MM.1S (cell line): ENCODE data around the gene SUGP2.

Source experiments
- DNase-seq: peaks from one replicate; pipeline ENCODE4 v3.0.0-alpha.2; 2015
- H2AFZ ChIP-seq: fragments of 300-600 bp; sonication (generic); 2 replicates; pipeline ENCODE4 v1.6.0; 2016; ENCODE audit warnings: antibody characterized with exemption, low read length
- H3F3A ChIP-seq: fragments of 300-600 bp; sonication (generic); 2 replicates; pipeline ENCODE4 v1.6.1; 2016; ENCODE audit warnings: mild to moderate bottlenecking, antibody characterized with exemption, low read length, moderate library complexity, mixed read lengths; ENCODE audit not compliant: insufficient read depth
- H3K27ac ChIP-seq: fragments of 300-600 bp; sonication (generic); 2 replicates; pipeline ENCODE4 v1.5.1; 2016; ENCODE audit warnings: mild to moderate bottlenecking, low read length
- H3K27me3 ChIP-seq: fragments of 300-600 bp; sonication (generic); replicated peaks from 2 replicates; pipeline ENCODE4 v1.6.0; 2016; ENCODE audit warnings: low read length; ENCODE audit not compliant: insufficient read depth
- H3K36me3 ChIP-seq: fragments of 300-600 bp; sonication (generic); replicated peaks from 2 replicates; pipeline ENCODE4 v1.6.1; 2016; ENCODE audit warnings: mild to moderate bottlenecking, low read length, mixed read lengths; ENCODE audit not compliant: insufficient read depth
- H3K4me1 ChIP-seq: fragments of 300-600 bp; sonication (generic); 2 replicates; pipeline ENCODE4 v1.6.1; 2016; ENCODE audit warnings: low read length, mixed read lengths
- H3K4me2 ChIP-seq: fragments of 300-600 bp; sonication (generic); 2 replicates; pipeline ENCODE4 v1.6.0; 2016; ENCODE audit warnings: low read depth, low read length
- H3K4me3 ChIP-seq: fragments of 300-600 bp; sonication (generic); 2 replicates; pipeline ENCODE4 v1.5.1; 2016; ENCODE audit warnings: low read length, mixed read lengths
- H3K79me2 ChIP-seq: fragments of 300-600 bp; sonication (generic); 2 replicates; pipeline ENCODE4 v1.6.1; 2016; ENCODE audit warnings: mixed run types, low read length, mixed read lengths
- H3K9ac ChIP-seq: fragments of 300-600 bp; sonication (generic); 2 replicates; pipeline ENCODE4 v1.6.1; 2016; ENCODE audit warnings: low read length, mixed read lengths
- H3K9me2 ChIP-seq: fragments of 300-600 bp; sonication (generic); replicated peaks from 2 replicates; pipeline ENCODE4 v1.6.1; 2016; ENCODE audit warnings: mild to moderate bottlenecking, low read length, mixed read lengths; ENCODE audit not compliant: insufficient read depth
- H3K9me3 ChIP-seq: fragments of 300-600 bp; sonication (generic); replicated peaks from 2 replicates; pipeline ENCODE4 v1.6.1; 2016; ENCODE audit warnings: mild to moderate bottlenecking, low read length, mixed read lengths; ENCODE audit not compliant: insufficient read depth
- H4K20me1 ChIP-seq: fragments of 300-600 bp; sonication (generic); 2 replicates; pipeline ENCODE4 v1.6.1; 2016; ENCODE audit warnings: mild to moderate bottlenecking, low read length, moderate library complexity, mixed read lengths; ENCODE audit not compliant: insufficient read depth
- CTCF ChIP-seq: fragments of 300-600 bp; sonication (generic); IDR thresholded peaks from 2 replicates; pipeline ENCODE4 v1.5.1; 2016; ENCODE audit warnings: antibody characterized with exemption, low read length, mixed read lengths
- EZH2 ChIP-seq: fragments of 300-600 bp; sonication (generic); optimal IDR thresholded peaks from 2 replicates; pipeline ENCODE3; 2017; ENCODE audit warnings: low read depth, mild to moderate bottlenecking, antibody characterized with exemption, low read length, mixed read lengths
- EZH2phosphoT487 ChIP-seq: fragments of 300-600 bp; sonication (generic); IDR thresholded peaks from 2 replicates; pipeline ENCODE4 v1.6.1; 2018; ENCODE audit warnings: antibody characterized with exemption, low read length

SUGP2 gene

GRCh38 chr19:19033426-19034203, at the start of gene SUGP2, which contains the start of gene ARMC6:
SUGP2 (minus strand) TSS chr19:19033517; CDS start chr19:19031071, 2,446 bp downstream.
ARMC6 (plus strand) TSS chr19:19033603; CDS start chr19:19034210, 607 bp downstream.
- Histone ChIP-seq H3K4me1 (peaks cover 3% of the 10 kb centered on the region; the same call in 1 of the 2 replicates), H3K9me2 (no peaks in the 10 kb centered on the region), H3K4me2 (peak within 1 kb of the TSS; percentile 94), H3K9me3 (no peaks in the 10 kb centered on the region), H3K27ac (peak within 1 kb of the TSS; percentile 89), H2AFZ (peak within 1 kb of the TSS; percentile 78), H4K20me1 (no peaks in the 10 kb centered on the region), H3K79me2 (peaks cover 88% of the 10 kb centered on the region), H3K36me3 (0 out of 2 replicates have a peak, but pooled peaks cover 5% of the 10 kb centered on the region), H3F3A (peaks cover 6% of the 10 kb centered on the region; the same call in 1 of the 2 replicates), H3K9ac (peak within 1 kb of the TSS; percentile 95), H3K27me3 (no peaks in the 10 kb centered on the region), H3K4me3 (peak within 1 kb of the TSS; percentile 70)
- no peak for TF ChIP-seq EZH2phosphoT487
- no peak for TF ChIP-seq EZH2
- TF ChIP-seq CTCF = no peak
- DNase-seq = peak; percentile 92

GRCh38 chr19:19081642-19082151, 48.4 kb upstream of the SUGP2 start:
- Histone ChIP-seq H3K27me3 (no peaks in the 10 kb centered on the region), H3K9me2 (no peaks in the 10 kb centered on the region), H2AFZ (no peak overlapping the region), H3K4me1 (no peaks in the 10 kb centered on the region), H3K9me3 (no peaks in the 10 kb centered on the region), H3K4me3 (no peak overlapping the region), H3K4me2 (no peak overlapping the region), H3K79me2 (peaks cover 69% of the 10 kb centered on the region), H3K27ac (no peak overlapping the region), H3K36me3 (no peaks in the 10 kb centered on the region), H3F3A (no peaks in the 10 kb centered on the region), H3K9ac (no peak overlapping the region), H4K20me1 (no peaks in the 10 kb centered on the region)
- no peak for TF ChIP-seq CTCF
- TF ChIP-seq EZH2 = no peak
- no peak for TF ChIP-seq EZH2phosphoT487
- no peak for DNase-seq

GRCh38 chr19:19079571-19079970, 46.3 kb upstream of the SUGP2 start:
- H3K4me2 ChIP-seq = no peak overlapping the region
- no peaks in the 10 kb centered on the region for H3K27me3 ChIP-seq
- no peaks in the 10 kb centered on the region for H3K4me1 ChIP-seq
- no peaks in the 10 kb centered on the region for H4K20me1 ChIP-seq
- no peaks in the 10 kb centered on the region for H3K9me2 ChIP-seq
- DNase-seq = no peak
- no peak overlapping the region for H3K27ac ChIP-seq
- no peak overlapping the region for H3K4me3 ChIP-seq
- H3K79me2 ChIP-seq = peaks cover 89% of the 10 kb centered on the region
- no peaks in the 10 kb centered on the region for H3K36me3 ChIP-seq
- H2AFZ ChIP-seq = no peak overlapping the region
- no peak overlapping the region for H3K9ac ChIP-seq
- TF ChIP-seq CTCF = no peak
- TF ChIP-seq EZH2phosphoT487 = no peak
- TF ChIP-seq EZH2 = no peak
- no peaks in the 10 kb centered on the region for H3F3A ChIP-seq
- H3K9me3 ChIP-seq = no peaks in the 10 kb centered on the region
